Panc1 (cell line): Measurements from ENCODE around the gene KLHL24.

Experiments used
- POLR2AphosphoS5 ChIP-seq: IDR thresholded peaks from 2 replicates; pipeline ENCODE4 v1.6.1; 2012; ENCODE audit warnings: mild to moderate bottlenecking, low read depth, low read length, moderate library complexity
- TCF7L2 ChIP-seq: IDR thresholded peaks from 2 replicates; pipeline ENCODE4 v1.6.1; 2011; ENCODE audit warnings: mild to moderate bottlenecking, low read depth, low read length, inconsistent platforms
- TF ChIP-seq, protein P1 (sequence below): fragments of 450-650 bp; IDR thresholded peaks from 2 replicates; pipeline ENCODE4 v1.5.1; 2017; ENCODE audit warnings: mild to moderate bottlenecking

GRCh38 chr3:183641882-183642281 is 6.5 kb downstream of the KLHL24 start:
- TF ChIP-seq, protein P1, sequence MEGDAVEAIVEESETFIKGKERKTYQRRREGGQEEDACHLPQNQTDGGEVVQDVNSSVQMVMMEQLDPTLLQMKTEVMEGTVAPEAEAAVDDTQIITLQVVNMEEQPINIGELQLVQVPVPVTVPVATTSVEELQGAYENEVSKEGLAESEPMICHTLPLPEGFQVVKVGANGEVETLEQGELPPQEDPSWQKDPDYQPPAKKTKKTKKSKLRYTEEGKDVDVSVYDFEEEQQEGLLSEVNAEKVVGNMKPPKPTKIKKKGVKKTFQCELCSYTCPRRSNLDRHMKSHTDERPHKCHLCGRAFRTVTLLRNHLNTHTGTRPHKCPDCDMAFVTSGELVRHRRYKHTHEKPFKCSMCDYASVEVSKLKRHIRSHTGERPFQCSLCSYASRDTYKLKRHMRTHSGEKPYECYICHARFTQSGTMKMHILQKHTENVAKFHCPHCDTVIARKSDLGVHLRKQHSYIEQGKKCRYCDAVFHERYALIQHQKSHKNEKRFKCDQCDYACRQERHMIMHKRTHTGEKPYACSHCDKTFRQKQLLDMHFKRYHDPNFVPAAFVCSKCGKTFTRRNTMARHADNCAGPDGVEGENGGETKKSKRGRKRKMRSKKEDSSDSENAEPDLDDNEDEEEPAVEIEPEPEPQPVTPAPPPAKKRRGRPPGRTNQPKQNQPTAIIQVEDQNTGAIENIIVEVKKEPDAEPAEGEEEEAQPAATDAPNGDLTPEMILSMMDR, result no peak
- no peak for TF ChIP-seq TCF7L2
- TF ChIP-seq POLR2AphosphoS5, result no peak
